ENCODE results near the gene PHKA2.
A peak's percentile ranks its signal among the peaks of the same experiment; 100 is the strongest.
"Not testable (repeated sequence)": the region's sequence is repeated elsewhere in the genome, so short reads cannot be mapped to it uniquely, and the experiment has no call there.

PHKA2 gene

GRCh38 chrX:18984381-18985185 lies 669 bp upstream of the PHKA2 start:
- intact Hi-C loops (cut with DNase I): no loop called here
- DNase-seq: peak; percentile 39 to 90 (median 80)

- no peak for DNase-seq
- intact Hi-C loops (cut with DNase I): no loop called here
Observed at GRCh38 chrX:18981124-18981807, 2.6 kb downstream of the PHKA2 start.

- peak in 4 of 42 donors; percentile 1 to 34 (median 14) for DNase-seq
- intact Hi-C loops (cut with DNase I): not testable (repeated sequence)
Observed at GRCh38 chrX:18980262-18980661, 3.7 kb downstream of the PHKA2 start.

- intact Hi-C loops (cut with DNase I): no loop called here
- no peak for DNase-seq
Observed at GRCh38 chrX:18974993-18975392, 8.9 kb downstream of the PHKA2 start.

- intact Hi-C loops (cut with DNase I): no loop called here
- DNase-seq: peak in 35 of 42 donors; percentile 8 to 81 (median 54)
Observed at GRCh38 chrX:18973527-18974192, 10.3 kb downstream of the PHKA2 start.

- DNase-seq: no peak
- intact Hi-C loops (cut with DNase I): no loop called here
Observed at GRCh38 chrX:18971506-18971905, 12.4 kb downstream of the PHKA2 start.

GRCh38 chrX:18970465-18970864 lies 13.4 kb downstream of the PHKA2 start:
- DNase-seq: no peak
- intact Hi-C loops (cut with DNase I): no loop called here

- no peak for DNase-seq
- intact Hi-C loops (cut with DNase I): no loop called here
Observed at GRCh38 chrX:18966624-18967023, 17.3 kb downstream of the PHKA2 start.

GRCh38 chrX:18964901-18965300 lies 19.0 kb downstream of the PHKA2 start:
- no peak for DNase-seq
- intact Hi-C loops (cut with DNase I): no loop called here

- intact Hi-C loops (cut with DNase I): no loop called here
- no peak for DNase-seq
Observed at GRCh38 chrX:18964026-18964425, 19.9 kb downstream of the PHKA2 start.

- no peak for DNase-seq
- intact Hi-C loops (cut with DNase I): no loop called here
Observed at GRCh38 chrX:18962329-18962728, 21.6 kb downstream of the PHKA2 start.

- intact Hi-C loops (cut with DNase I): no loop called here
- DNase-seq: no peak
Observed at GRCh38 chrX:18961686-18962085, 22.2 kb downstream of the PHKA2 start.

GRCh38 chrX:18956303-18957032 lies 27.4 kb downstream of the PHKA2 start:
- intact Hi-C loops (cut with DNase I): no loop called here
- no peak for DNase-seq

GRCh38 chrX:18955676-18956075 lies 28.2 kb downstream of the PHKA2 start:
- intact Hi-C loops (cut with DNase I): no loop called here
- DNase-seq: no peak

GRCh38 chrX:18951032-18951431 lies 32.9 kb downstream of the PHKA2 start:
- intact Hi-C loops (cut with DNase I): no loop called here
- no peak for DNase-seq

- intact Hi-C loops (cut with DNase I): no loop called here
- no peak for DNase-seq
Observed at GRCh38 chrX:18949944-18950301, 34.0 kb downstream of the PHKA2 start.

- DNase-seq: no peak
- intact Hi-C loops (cut with DNase I): no loop called here
Observed at GRCh38 chrX:18949291-18949943, 34.5 kb downstream of the PHKA2 start.

- DNase-seq: no peak
- intact Hi-C loops (cut with DNase I): no loop called here
Observed at GRCh38 chrX:18946611-18947010, 37.3 kb downstream of the PHKA2 start.

- DNase-seq: peak in 4 of 42 donors; percentile 13 to 23 (median 18)
- intact Hi-C loops (cut with DNase I): no loop called here
Observed at GRCh38 chrX:18946157-18946556, 37.8 kb downstream of the PHKA2 start.

Measured in head of caudate nucleus (tissue), 42 donors.